NCI-H2081 treated with DMSO at 0.1 percent for 48 hours (cell line): ENCODE measurements around the gene MYO9A.

Experiments
- DNase-seq: peaks from one replicate; lab custom pipeline; 2025; lab: John Stamatoyannopoulos, UW

Gene MYO9A

DNA sequence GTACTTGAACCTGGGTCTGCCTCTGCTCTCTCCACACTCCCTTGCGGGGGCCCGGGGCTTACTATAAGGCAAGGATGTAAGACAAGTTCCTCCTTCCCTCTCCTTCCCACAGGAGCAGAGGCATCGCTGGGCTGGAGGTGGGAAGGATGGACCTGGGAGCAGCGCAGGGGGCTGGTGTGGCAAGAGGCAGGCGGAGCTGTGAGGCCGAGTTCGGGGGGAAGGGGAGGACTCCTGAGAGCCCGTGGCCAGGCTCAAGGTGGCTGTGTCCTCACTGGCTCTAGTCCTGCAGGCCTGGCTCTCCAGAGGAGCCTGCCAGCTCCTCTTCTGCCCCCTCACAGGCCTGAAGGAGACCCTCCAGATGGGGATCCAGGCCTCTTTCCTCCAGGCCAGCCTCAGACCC, 308.6 kb downstream of the MYO9A start:
- DNase-seq: no peak

- no peak for DNase-seq
Observed at GRCh38 chr15:71808311-71809020, 309.5 kb downstream of the MYO9A start.

DNA sequence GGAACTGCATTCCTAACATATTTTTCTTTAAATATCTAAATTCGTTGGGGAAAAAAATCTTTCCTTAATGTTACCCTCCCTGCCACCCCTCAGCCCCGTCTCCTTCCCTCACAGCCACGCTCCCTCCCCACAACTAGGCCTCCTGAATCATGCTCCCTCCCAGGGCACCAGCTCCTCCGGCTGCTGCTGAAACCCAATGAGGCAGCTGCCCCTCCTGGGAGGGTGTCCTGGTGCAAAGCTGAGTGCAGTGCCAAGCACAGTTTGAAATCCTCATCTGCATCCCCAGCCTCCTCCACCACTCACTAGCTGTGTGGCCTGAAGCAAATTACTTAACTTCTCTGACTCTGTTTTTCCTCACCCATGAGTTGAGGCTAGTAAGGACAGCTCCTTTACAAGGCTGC, 310.3 kb downstream of the MYO9A start:
- no peak for DNase-seq

- no peak for DNase-seq
Observed at GRCh38 chr15:71807125-71807629, 310.8 kb downstream of the MYO9A start.

- DNase-seq: no peak
Observed at GRCh38 chr15:71806452-71806931, 311.5 kb downstream of the MYO9A start.

- DNase-seq: no peak
Observed at GRCh38 chr15:71804695-71805470, 313.1 kb downstream of the MYO9A start.

GRCh38 chr15:71804226-71804625, 313.7 kb downstream of the MYO9A start:
- no peak for DNase-seq

GRCh38 chr15:71802770-71803169, 315.2 kb downstream of the MYO9A start:
- DNase-seq: no peak

GRCh38 chr15:71801935-71802655, 315.9 kb downstream of the MYO9A start:
- no peak for DNase-seq

DNA sequence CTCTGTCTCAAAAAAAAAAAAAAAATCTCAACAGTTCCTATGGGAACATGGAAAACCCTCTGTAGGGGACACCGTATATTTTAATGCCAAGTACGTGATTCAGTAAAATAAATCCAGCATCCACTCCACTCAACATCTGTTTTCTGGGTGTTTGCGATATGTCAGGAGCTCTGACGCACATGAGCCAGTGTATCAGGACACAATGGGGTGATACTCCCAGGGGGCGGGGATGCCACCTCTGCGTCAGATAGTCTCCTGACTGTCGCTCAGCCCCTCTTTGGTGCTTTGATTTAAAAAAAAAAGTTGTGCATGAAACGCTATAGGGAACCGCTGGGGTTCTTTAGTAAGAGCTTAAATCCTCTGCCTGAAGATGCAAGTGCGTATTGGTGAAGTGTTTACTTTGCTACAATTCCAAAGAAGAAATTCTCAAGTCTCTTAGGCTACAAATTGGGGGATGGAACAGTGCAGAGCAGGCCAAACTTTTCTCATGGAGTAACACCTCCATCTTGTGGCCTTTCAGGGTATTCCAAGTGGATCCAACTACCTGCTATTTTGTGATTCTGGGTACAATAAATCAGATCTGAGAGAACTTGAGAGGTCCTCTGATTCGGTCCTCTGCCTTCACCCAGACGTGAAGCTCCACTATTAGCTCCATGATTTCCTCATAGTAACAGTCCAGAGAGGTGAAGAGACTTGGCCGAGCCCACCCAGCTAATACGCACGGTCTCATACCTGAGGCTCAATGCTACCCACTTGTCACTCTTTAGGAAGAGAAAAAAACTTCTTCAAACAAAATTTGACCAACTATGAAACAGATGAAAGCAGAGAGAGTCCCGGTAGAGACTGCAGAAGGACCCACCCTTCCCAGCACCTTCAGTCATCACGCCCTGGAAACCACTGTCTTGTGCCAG, 316.9 kb downstream of the MYO9A start:
- DNase-seq: no peak

DNA sequence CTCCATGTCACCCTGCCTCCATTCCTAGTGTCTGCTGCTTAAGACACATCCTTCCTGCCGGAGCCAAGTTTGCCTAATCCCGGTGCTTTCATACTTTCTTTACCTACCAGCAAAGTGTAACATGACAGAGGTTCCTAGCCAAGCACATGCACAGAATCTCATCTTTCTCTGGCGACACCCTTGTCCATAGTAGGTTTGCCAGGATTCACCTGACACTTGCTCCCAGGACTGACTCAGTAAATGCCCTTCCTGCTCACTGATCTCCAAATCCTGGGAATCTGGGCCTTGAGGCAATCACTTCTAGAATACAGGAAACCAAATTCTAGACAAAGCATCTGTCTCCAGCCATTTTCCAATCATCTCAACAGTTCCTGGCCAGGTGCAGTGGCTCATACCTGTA, 317.8 kb downstream of the MYO9A start:
- no peak for DNase-seq

- DNase-seq: no peak
Observed at GRCh38 chr15:71798641-71799040, 319.3 kb downstream of the MYO9A start.

DNA sequence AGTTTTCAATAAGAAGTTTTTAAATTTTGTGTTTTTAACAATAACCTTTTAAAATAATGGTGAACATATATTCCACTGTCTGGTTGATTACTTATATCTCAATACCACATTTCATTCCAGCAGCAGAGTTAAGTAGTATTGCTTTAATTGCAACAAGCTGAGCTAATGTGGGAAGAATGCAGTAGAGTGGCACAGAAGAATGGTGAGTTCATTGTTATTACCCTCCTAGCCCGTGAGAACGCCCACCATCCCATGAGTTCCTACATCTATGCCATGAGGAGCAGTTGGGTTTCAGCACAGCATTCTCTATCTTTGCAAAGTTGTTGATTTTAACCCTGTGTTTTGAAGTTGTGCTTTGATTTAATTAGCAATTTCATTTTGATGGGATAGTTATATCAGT, 325.4 kb downstream of the MYO9A start:
- DNase-seq: no peak

DNA sequence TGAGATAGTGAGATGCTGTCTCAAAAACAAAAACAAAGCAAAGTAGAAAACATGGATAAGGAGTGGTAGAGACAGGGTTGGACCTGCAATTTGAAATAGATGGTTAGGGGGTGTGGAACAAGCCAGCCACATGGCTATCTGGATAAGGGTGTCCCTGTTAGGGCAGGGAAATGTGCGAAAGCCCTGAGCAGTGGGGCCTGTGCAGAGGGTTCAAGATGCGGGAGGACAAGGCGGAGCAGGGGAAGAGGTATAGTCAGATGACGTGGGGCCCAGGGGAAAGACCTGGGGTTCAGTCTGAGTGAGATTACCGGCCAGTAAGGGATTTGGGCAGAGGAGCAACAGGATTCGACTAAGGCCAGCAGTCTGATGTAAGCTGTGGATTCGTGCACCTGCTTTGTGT, 326.0 kb downstream of the MYO9A start:
- DNase-seq: no peak

DNA sequence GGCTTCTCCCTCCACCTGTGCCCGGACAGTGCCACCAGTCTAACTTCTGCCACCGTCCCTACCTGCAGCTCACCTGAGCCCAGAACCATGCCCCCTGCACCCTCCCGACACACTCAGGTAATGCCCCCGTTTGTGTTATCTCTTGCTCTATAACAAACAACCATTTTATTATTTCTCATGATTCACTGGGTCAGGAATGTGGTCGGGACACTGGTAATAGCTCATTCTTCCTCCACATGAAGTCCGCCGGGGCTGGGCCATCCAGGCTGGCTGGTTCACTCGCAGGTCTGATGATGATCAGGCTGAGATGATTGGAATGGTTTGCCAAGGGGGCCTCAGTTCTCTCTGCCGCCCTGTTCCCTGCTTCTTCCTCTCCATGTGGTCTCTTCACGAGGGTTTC, 327.9 kb downstream of the MYO9A start:
- DNase-seq: no peak

- DNase-seq: no peak
Observed at GRCh38 chr15:71789616-71790015, 328.3 kb downstream of the MYO9A start.

GRCh38 chr15:71788646-71789579, 329.0 kb downstream of the MYO9A start:
- DNase-seq: no peak

GRCh38 chr15:71786673-71787072, 331.3 kb downstream of the MYO9A start:
- DNase-seq: no peak

- no peak for DNase-seq
Observed at GRCh38 chr15:71785996-71786395, 332.0 kb downstream of the MYO9A start.

GRCh38 chr15:71784719-71785118, 333.2 kb downstream of the MYO9A start:
- no peak for DNase-seq
